HG03175 (cell line): ENCODE results near the gene B4GALT5.

Experiments used
- ATAC-seq: cut with Tn5 transposase; IDR thresholded peaks from one replicate; pipeline ENCODE4 v1.9.1; 2021; ENCODE audit warnings: mild to moderate bottlenecking, moderate library complexity; ENCODE audit not compliant: unreplicated experiment

The B4GALT5 gene

GRCh38 chr20:49660912-49661311 is 52.8 kb downstream of the B4GALT5 start:
- no peak for ATAC-seq

- no peak for ATAC-seq
These were observed 54.6 kb downstream of the B4GALT5 start for GRCh38 chr20:49659056-49659455.

GRCh38 chr20:49658508-49658907 is 55.2 kb downstream of the B4GALT5 start:
- no peak for ATAC-seq

- no peak for ATAC-seq
These were observed 56.4 kb downstream of the B4GALT5 start for GRCh38 chr20:49657118-49657901.

- ATAC-seq: no peak
These were observed 57.4 kb downstream of the B4GALT5 start for GRCh38 chr20:49656304-49656703.

GRCh38 chr20:49653925-49654434 is 59.7 kb downstream of the B4GALT5 start:
- no peak for ATAC-seq

GRCh38 chr20:49649672-49650071 is 64.0 kb downstream of the B4GALT5 start:
- ATAC-seq: no peak

- no peak for ATAC-seq
These were observed 66.1 kb downstream of the B4GALT5 start for GRCh38 chr20:49647550-49647949.

GRCh38 chr20:49646528-49646927 is 67.2 kb downstream of the B4GALT5 start:
- no peak for ATAC-seq

GRCh38 chr20:49646126-49646525 is 67.6 kb downstream of the B4GALT5 start:
- no peak for ATAC-seq

GRCh38 chr20:49644980-49645565 is 68.6 kb downstream of the B4GALT5 start:
- no peak for ATAC-seq

- no peak for ATAC-seq
These were observed 70.9 kb downstream of the B4GALT5 start for GRCh38 chr20:49642816-49643215.

- ATAC-seq: no peak
These were observed 71.7 kb downstream of the B4GALT5 start for GRCh38 chr20:49641683-49642656.

GRCh38 chr20:49637046-49637637 is 76.5 kb downstream of the B4GALT5 start:
- no peak for ATAC-seq

GRCh38 chr20:49636447-49636846 is 77.2 kb downstream of the B4GALT5 start:
- ATAC-seq: no peak

GRCh38 chr20:49635866-49636265 is 77.8 kb downstream of the B4GALT5 start:
- ATAC-seq: no peak

- no peak for ATAC-seq
These were observed 78.5 kb downstream of the B4GALT5 start for GRCh38 chr20:49635166-49635565.

- no peak for ATAC-seq
These were observed 79.6 kb downstream of the B4GALT5 start for GRCh38 chr20:49634116-49634515.

- ATAC-seq: no peak
These were observed 80.0 kb downstream of the B4GALT5 start for GRCh38 chr20:49633643-49634042.

- no peak for ATAC-seq
These were observed 80.7 kb downstream of the B4GALT5 start for GRCh38 chr20:49633023-49633422.
